HepG2 (cell line): ENCODE results near the gene PXDC1. TPM values are rescaled to one million over a fixed set of nuclear protein-coding genes. Genes with fewer than 3 reads are reported as not detected.

Experiments used
- DPF2 ChIP-seq: sonication (generic); formaldehyde crosslinking; IDR thresholded peaks from 2 replicates; pipeline ENCODE4 v1.4.0; 2020; ENCODE audit warnings: mild to moderate bottlenecking, low read depth, missing genetic modification reagents, borderline replicate concordance
- DRAP1 ChIP-seq: IDR thresholded peaks from 2 replicates; pipeline ENCODE4 v1.6.1; 2016; ENCODE audit warnings: missing genetic modification reagents, missing compliant biosample characterization
- E2F1 ChIP-seq: sonication (generic); formaldehyde crosslinking; IDR thresholded peaks from 2 replicates; pipeline ENCODE4 v1.5.0; 2020; ENCODE audit warnings: missing genetic modification reagents
- EED ChIP-seq: sonication (generic); formaldehyde crosslinking; IDR thresholded peaks from 2 replicates; pipeline ENCODE4 v1.5.0; 2020; ENCODE audit warnings: mild to moderate bottlenecking, missing genetic modification reagents
- MEIS2 ChIP-seq: sonication (generic); formaldehyde crosslinking; IDR thresholded peaks from 2 replicates; pipeline ENCODE4 v1.9.0; 2021; ENCODE audit warnings: mild to moderate bottlenecking, missing genetic modification reagents
- NRL ChIP-seq: sonication (generic); formaldehyde crosslinking; IDR thresholded peaks from 2 replicates; pipeline ENCODE4 v1.5.0; 2020; ENCODE audit warnings: missing genetic modification reagents, mild to moderate bottlenecking, moderate library complexity, borderline replicate concordance
- TRAFD1 ChIP-seq: sonication (generic); formaldehyde crosslinking; IDR thresholded peaks from 2 replicates; pipeline ENCODE4 v1.5.1; 2020; ENCODE audit warnings: missing genetic modification reagents, mild to moderate bottlenecking, borderline replicate concordance
- ZNF207 ChIP-seq: fragments of 450-650 bp; IDR thresholded peaks from 2 replicates; pipeline ENCODE4 v1.6.1; 2016; ENCODE audit warnings: antibody characterized with exemption, borderline replicate concordance
- ZNF589 ChIP-seq: sonication (generic); formaldehyde crosslinking; conservative IDR thresholded peaks from 2 replicates; pipeline ENCODE4 v1.8.0; 2022; ENCODE audit warnings: mild to moderate bottlenecking, moderate library complexity, missing genetic modification reagents
- ZNF850 ChIP-seq: sonication (generic); formaldehyde crosslinking; conservative IDR thresholded peaks from 2 replicates; pipeline ENCODE4 v1.9.0; 2021; ENCODE audit warnings: mild to moderate bottlenecking, missing genetic modification reagents
- polyA plus RNA-seq, 8 experiments: library from polyadenylated mRNA; depleted of rRNA in 3 of 8; stranded (reverse) in 7 of 8; unstranded in 1 of 8; fragments of >200 nt; fragmentation: Illumina TruSeq in 4 of 8; extraction: Trizol in 4 of 8; gene quantifications; 2 replicates each; pipeline versions ENCODE4 v1.2.1 to v1.2.3, GENCODE V29; 2011 to 2016; ENCODE audit warnings: low read depth in 4 of 8, missing spikeins in 1 of 8, mixed read lengths in 1 of 8; ENCODE audit not compliant: insufficient read depth in 1 of 8
- total RNA-seq, 5 experiments: library from RNA; depleted of rRNA; stranded (reverse); fragments of >200 nt; fragmentation: Illumina TruSeq; extraction: Trizol; gene quantifications; 2 replicates each; pipeline ENCODE4 v1.2.3, GENCODE V29; 2016; ENCODE audit warnings: low read depth in 1 of 5

PXDC1 gene
- total and polyA plus RNA-seq, 2 of the 13 experiments (the other 11 are each of a cell fraction or from before 2014, with no cell fraction given) = 32.4 to 34.7 TPM

GRCh38 chr6:3750317-3751076 is 1.0 kb downstream of the PXDC1 start (continued):
- TF ChIP-seq NRL (CRISPR knock-in tag) (peak; percentile 27; the same call in 1 of the 2 replicates), DRAP1 (CRISPR knock-in tag) (no peak; the same call in none of the 2 replicates), E2F1 (CRISPR knock-in tag) (no peak), ZNF207 (no peak), ZNF850 (0 out of 2 replicates have a peak, but pooled peaks have one; percentile 38), ZNF589 (peak; percentile 82), DPF2 (CRISPR knock-in tag) (no peak; the same call in 1 of the 2 replicates), TRAFD1 (CRISPR knock-in tag) (no peak), EED (CRISPR knock-in tag) (no peak; the same call in 1 of the 2 replicates), MEIS2 (peak; percentile 81)
